GM18502 (cell line): ENCODE results near the gene VASP.

Experiments used
- ATAC-seq: cut with Tn5 transposase; IDR thresholded peaks from one replicate; pipeline ENCODE4 v1.9.1; 2021; ENCODE audit warnings: mild to moderate bottlenecking; ENCODE audit not compliant: unreplicated experiment, poor library complexity

VASP gene

DNA sequence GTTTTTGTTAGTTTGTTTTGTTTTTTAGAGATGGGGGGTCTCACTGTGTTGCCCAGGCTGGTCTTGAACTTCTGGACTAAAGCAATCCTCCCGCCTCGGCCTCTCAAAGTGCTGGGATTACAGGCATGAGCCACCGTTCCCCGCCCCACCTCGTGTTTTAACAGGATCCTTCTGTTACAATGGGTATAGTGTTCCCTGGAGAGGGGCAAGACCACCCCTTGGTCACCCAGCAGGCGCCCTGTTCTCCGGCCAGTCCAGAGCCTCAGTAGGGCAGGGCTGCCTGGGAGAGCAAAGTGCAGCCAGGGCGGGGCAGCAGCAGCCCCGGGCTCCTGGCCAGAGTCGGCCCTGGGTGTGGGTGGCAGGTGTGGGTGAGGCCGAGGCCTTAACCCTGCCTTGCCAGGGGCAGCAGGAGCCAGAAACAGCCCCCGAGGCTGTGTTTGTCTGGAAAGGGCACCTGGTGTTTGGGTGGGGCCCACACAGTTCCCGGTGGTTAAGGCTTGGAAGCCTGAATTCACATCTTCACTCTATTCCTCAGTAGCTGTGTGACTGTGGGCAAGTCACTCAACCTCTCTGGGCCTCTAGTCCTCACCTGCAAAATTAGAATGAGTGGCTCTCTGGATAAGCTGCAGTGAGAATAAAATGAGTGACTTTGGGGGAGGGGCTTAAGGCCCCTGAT is 7.2 kb downstream of the VASP start:
- no peak for ATAC-seq

DNA sequence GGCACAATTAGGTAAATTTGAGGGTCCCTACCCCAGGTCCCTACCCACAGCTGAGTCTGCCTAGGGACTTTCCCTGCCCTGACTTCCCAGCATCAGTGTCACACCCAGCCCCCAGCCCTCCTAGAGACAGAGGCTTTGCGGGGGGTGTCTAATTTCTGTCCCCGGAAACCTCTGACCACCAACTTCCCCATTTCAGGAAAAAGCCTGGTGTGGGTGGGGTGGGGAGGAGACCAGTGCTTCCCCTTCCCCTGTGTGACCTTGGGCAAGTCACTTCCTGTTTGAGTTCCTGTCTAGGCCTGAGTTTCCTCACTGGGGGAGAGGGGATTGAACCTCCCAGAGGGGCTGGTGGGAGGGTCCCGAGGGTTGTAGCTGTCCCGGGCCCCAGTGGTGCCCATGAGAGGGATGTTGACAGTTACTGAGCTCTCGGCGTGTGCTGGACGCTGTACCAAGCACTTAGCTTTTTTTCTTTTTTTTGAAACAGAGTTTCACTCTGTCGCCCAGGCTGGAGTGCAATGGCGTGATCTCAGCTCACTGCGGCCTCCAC is 7.9 kb downstream of the VASP start:
- ATAC-seq = no peak

GRCh38 chr19:45515807-45516401 is 8.6 kb downstream of the VASP start:
- ATAC-seq = no peak

DNA sequence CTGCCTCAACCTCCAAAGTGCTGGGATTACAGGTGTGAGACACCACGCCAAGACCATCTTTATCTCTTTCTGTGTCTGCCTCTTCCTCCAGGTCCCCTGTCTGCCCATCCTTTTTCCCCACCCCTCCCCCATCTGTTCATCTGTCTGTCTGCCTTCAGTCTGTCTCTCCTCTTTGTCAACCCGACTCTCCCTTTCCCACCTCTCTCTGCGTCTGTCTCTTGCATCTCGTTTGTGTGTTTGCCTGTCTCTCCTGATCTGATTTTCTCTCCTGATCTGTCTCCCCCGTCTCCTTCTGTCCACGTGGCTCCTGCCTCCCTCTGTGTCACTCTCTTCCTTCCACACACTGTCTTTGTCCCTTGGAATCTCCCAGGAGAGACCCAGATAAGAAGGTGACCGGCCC is 10.0 kb downstream of the VASP start:
- no peak for ATAC-seq

- no peak for ATAC-seq
These were observed 10.6 kb downstream of the VASP start for GRCh38 chr19:45517641-45518468.

GRCh38 chr19:45518469-45518826 is 11.2 kb downstream of the VASP start:
- ATAC-seq = no peak

- ATAC-seq = no peak
These were observed 15.0 kb downstream of the VASP start for GRCh38 chr19:45522010-45522941.

DNA sequence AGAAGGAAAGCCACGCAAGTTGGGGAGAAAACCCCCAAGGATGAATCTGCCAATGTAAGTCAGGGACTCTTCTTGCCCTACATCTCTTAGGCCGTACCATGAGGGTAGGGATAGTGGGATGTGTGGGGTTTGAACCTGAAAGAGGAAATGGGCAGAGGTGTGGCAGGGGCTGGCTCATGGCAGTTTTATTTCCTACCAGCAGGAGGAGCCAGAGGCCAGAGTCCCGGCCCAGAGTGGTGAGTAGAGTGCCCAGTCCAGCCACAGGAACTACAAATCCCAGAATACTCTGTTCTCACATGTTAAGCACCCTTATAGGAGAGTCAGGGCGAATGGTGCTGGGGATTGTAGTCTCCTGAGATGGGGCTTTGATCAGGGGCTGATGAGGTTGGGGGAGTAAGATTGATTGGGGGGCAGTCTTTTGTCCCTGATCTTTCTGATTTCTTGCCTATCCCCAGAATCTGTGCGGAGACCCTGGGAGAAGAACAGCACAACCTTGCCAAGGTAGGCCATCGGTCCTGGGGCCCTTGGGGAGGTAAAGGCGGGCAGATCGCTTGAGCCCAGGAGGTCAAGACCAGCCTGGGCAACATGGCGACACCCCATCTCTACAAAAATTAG is 16.5 kb downstream of the VASP start:
- peak; percentile 78 for ATAC-seq

- no peak for ATAC-seq
These were observed 17.4 kb downstream of the VASP start for GRCh38 chr19:45524575-45525129.

GRCh38 chr19:45526143-45526542 is 18.9 kb downstream of the VASP start:
- no peak for ATAC-seq

DNA sequence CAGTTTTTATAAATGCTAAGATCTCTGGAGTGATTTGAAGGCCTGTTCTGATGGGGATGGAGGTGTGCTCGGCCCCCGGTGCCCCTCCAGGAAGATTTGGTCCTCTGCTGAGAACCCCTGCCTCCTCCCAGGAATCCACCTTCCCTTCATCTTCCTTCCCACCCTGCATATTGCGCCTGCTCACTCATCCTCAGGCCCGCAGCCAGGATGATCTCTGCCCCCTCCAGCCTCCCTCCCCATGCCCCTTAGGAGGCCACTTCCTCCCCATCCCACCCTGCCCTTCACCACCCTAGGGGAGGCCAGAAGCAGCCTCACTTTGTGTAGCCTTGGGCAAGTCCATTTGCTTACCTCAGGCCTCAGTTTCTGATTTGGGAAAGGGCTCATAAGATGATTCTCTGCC is 19.7 kb downstream of the VASP start:
- ATAC-seq = no peak

DNA sequence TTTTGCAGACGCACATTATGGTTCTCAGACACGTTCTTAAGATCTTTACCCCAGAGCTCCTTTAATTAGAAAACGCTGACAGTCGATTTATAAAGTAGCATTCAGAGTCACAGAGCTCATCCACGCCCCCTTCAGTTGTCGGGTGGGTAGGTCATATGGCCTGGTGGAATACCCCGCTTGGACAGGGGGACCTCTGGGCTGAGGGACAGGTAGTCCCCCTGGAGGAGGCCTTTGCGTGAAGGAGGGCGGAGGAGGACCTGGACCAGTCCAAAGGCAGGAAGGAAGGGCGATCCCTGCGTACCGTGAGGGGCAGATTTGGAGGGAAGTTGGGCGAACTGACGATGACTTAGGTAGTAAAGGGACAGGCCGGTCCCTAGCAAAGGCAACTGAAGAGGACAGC is 20.5 kb downstream of the VASP start:
- no peak for ATAC-seq

- ATAC-seq = no peak
These were observed 21.0 kb downstream of the VASP start for GRCh38 chr19:45528149-45528743.

DNA sequence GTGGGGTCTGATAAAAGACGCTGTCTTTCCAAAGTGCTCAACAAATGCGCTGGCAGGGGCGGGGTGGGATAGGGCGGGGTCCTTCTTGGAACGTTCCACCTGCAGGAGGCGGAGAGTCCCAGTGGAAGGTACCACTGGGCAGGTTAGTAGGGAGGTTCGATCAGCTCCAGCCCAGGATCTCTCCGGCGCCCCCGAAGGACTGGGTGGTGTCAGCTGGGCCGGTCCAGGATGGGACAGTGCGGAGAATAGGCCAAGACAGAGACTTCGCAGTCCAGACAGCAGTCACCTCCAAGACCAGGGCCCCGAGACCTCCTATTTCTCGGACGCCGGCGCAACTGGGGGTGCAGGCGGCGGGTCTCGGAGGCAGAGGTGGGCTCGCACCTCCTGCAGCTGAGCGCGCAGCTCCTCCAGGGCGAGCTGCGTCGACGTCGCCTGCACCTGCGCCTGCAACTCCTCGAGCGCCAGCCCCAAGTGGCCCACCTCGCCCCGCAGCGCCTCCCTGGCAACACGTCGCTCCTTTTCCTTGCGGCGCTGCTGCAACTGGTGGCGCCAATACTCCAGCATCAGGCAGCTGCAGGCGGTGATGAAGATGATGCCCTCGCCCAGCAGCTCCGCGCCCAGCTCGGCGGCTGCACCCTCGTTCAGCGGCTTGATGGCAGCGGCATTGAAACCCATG is 21.6 kb downstream of the VASP start:
- ATAC-seq = no peak

DNA sequence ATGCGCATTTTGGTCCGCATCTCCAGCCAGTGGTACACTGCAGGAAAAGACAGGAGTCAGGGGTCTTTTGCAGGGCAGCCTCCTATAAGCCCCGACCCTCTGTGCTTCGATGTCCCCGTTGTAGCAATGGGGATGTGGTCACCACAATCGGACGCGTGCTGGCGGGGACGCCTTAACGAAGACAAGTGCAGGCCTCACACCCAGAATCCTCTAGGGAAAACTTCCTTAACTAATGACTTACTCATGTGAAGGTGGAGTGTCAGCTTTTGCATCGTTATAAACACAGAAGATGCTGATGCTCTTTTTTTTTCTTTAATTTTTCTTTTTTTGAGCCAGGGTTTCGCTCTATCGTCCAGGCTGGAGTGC is 22.1 kb downstream of the VASP start:
- ATAC-seq = no peak

GRCh38 chr19:45531349-45531748 is 24.1 kb downstream of the VASP start:
- no peak for ATAC-seq

GRCh38 chr19:45539459-45539858 is 32.2 kb downstream of the VASP start:
- no peak for ATAC-seq

DNA sequence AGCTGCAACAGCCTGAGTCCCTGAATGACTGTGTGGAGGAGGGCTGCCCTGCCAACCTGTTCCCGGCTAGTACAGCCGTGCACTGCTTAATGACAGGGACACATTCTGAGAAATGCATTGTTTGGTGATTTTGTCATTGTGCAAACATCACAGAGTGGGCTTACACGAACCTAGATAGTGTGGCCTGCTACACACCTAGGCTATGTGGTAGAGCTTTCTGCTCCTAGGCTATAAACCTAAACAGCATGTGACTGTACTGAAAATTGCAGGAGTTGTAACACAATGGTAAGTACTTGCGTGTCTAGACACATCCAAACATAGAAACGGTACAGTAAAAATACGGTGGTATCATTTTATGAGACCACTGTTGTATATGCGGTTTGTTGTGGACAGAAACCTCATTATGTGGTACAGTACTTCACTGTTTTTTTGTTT is 35.0 kb downstream of the VASP start:
- no peak for ATAC-seq
